Choroid plexus epithelial cell (primary cell): ENCODE measurements around the gene PDLIM5.

ENCODE experiments used
- DNase-seq: peaks from one replicate; pipeline ENCODE4 v3.0.0-alpha.2; 2010; ENCODE audit warnings: low read depth
- H3K4me3 ChIP-seq: 2 replicates; pipeline ENCODE4 v1.5.1; 2011; ENCODE audit warnings: low read depth, mild to moderate bottlenecking, control low read depth, low read length, moderate library complexity
- CTCF ChIP-seq: conservative IDR thresholded peaks from 2 replicates; pipeline ENCODE4 v1.5.1; 2011; ENCODE audit warnings: low read depth, mild to moderate bottlenecking, control low read depth, inconsistent platforms, low read length, moderate library complexity

The PDLIM5 gene

GRCh38 chr4:94665500-94666404 lies 214.0 kb downstream of the PDLIM5 start:
- no peak for DNase-seq
- no peak for TF ChIP-seq CTCF
- no peak overlapping the region for H3K4me3 ChIP-seq

- TF ChIP-seq CTCF: no peak
- H3K4me3 ChIP-seq: no peak overlapping the region
- DNase-seq: no peak
Measured at GRCh38 chr4:94668724-94669123, 217.0 kb downstream of the PDLIM5 start.

GRCh38 chr4:94669672-94670664 lies 218.2 kb downstream of the PDLIM5 start:
- DNase-seq: peak; percentile 48
- H3K4me3 ChIP-seq: no peak overlapping the region
- TF ChIP-seq CTCF: no peak

- no peak for DNase-seq
- no peak for TF ChIP-seq CTCF
- no peak overlapping the region for H3K4me3 ChIP-seq
Measured at GRCh38 chr4:94671113-94671512, 219.4 kb downstream of the PDLIM5 start.

GRCh38 chr4:94673961-94674360 lies 222.2 kb downstream of the PDLIM5 start:
- TF ChIP-seq CTCF: no peak
- no peak overlapping the region for H3K4me3 ChIP-seq
- DNase-seq: no peak

GRCh38 chr4:94676970-94677369 lies 225.2 kb downstream of the PDLIM5 start:
- H3K4me3 ChIP-seq: no peak overlapping the region
- no peak for TF ChIP-seq CTCF
- peak; percentile 58 for DNase-seq
